Prostate gland (tissue), 2 donors: Measurements from ENCODE around the gene RIPOR3. TPM values are rescaled to one million over a fixed set of nuclear protein-coding genes. Genes with fewer than 3 reads are reported as not detected.

Source experiments
- DNase-seq: peaks from one replicate; pipeline ENCODE4 v3.0.0-alpha.2; 2019; ENCODE audit warnings: low spot score
- H3K27ac ChIP-seq, 2 donors: fragments of 200-600 bp; sonication (generic); 2 replicates each; pipeline ENCODE4 v1.5.1; 2017 to 2019
- H3K27me3 ChIP-seq: fragments of 200-600 bp; sonication (generic); replicated peaks from 2 replicates; pipeline ENCODE4 v1.5.1; 2019; ENCODE audit not compliant: insufficient read depth
- H3K36me3 ChIP-seq, 2 donors: fragments of 200-600 bp; sonication (generic); 1 replicate in 1 of 2; 2 replicates in 1 of 2; pipeline versions ENCODE4 v1.5.1 to v1.8.1; 2017 to 2019
- H3K4me1 ChIP-seq: fragments of 200-600 bp; sonication (generic); replicated peaks from 2 replicates; pipeline ENCODE4 v1.5.1; 2019
- H3K4me3 ChIP-seq, 2 donors: fragments of 200-600 bp; sonication (generic); 2 replicates each; pipeline ENCODE4 v1.5.1; 2017 to 2019
- H3K9me3 ChIP-seq: fragments of 200-600 bp; sonication (generic); 2 replicates; pipeline ENCODE4 v1.5.1; 2017
- CTCF ChIP-seq, 4 experiments: fragments of 200-600 bp in 2 of 4; fragments of 450-650 bp in 2 of 4; sonication (generic) in 2 of 4; IDR thresholded peaks; 1 replicate in 3 of 4; 2 replicates in 1 of 4; pipeline ENCODE4 v1.5.1; 2016 to 2019; ENCODE audit warnings: antibody characterized with exemption in 4 of 4, mild to moderate bottlenecking in 2 of 4, moderate library complexity in 2 of 4
- POLR2A ChIP-seq: fragments of 450-650 bp; IDR thresholded peaks from one replicate; pipeline ENCODE4 v1.6.1; 2016; ENCODE audit warnings: antibody characterized with exemption, mild to moderate bottlenecking
- POLR2AphosphoS5 ChIP-seq: sonication (generic); formaldehyde crosslinking; IDR thresholded peaks from one replicate; pipeline ENCODE4 v1.6.1; 2017; ENCODE audit warnings: antibody characterized with exemption
- WGBS: methylation state at CpG from one replicate; pipeline ENCODE4 v1.1.5; 2018; 5-methylcytosine and 5-hydroxymethylcytosine counted together
- intact Hi-C: fragments of 100-400 bp; cut with DNase I; formaldehyde crosslinking; loops from one replicate; pipeline ENCODE4 v1.14.2; 2022
- total RNA-seq, 2 donors: library from RNA; depleted of rRNA; stranded (reverse); fragments of >200 nt; gene quantifications; one replicate each; pipeline ENCODE4 v1.1.0, GENCODE V29; 2016

RIPOR3 gene
- total RNA-seq, 2 donors from 2014 or later = 0.55 to 11.3 TPM

GRCh38 chr20:50577175-50578018 lies 113.9 kb downstream of the RIPOR3 start:
- H3K27me3 ChIP-seq = no peaks in the 10 kb centered on the region
- no peak overlapping the region for H3K4me3 ChIP-seq
- DNase-seq = peak; percentile 88
- H3K36me3 ChIP-seq = peaks cover 4 to 24% of the 10 kb centered on the region in 2 donors
- peak overlapping the region; percentile 59 to 60 for H3K27ac ChIP-seq
- WGBS = 53% methylated on average over 17 of the region's 17 CpGs
- TF ChIP-seq CTCF (IDR thresholded peaks at IDR 0.05) = no peak
- TF ChIP-seq POLR2A = no peak
- peak; percentile 82 for TF ChIP-seq POLR2AphosphoS5
- no peaks in the 10 kb centered on the region for H3K9me3 ChIP-seq
- intact Hi-C loops = loop anchor here (5.0 kb wide), 1 partner anchor 115 kb away; no protein-coding TSS in a partner anchor
- peaks cover 8% of the 10 kb centered on the region for H3K4me1 ChIP-seq

- peak; percentile 71 for DNase-seq
- intact Hi-C loops = loop anchor here (2.0 to 5.0 kb wide), 2 partner anchors 114 to 385 kb away; partner anchors contain the start of gene CEBPB
- WGBS = 52% methylated on average over 12 of the region's 12 CpGs
- no peaks in the 10 kb centered on the region for H3K9me3 ChIP-seq
- H3K27me3 ChIP-seq = no peaks in the 10 kb centered on the region
- TF ChIP-seq POLR2A = no peak
- peak; percentile 33 to 82 (median 79) for TF ChIP-seq CTCF (IDR thresholded peaks at IDR 0.05)
- TF ChIP-seq POLR2AphosphoS5 = no peak
- H3K36me3 ChIP-seq = peaks cover 4 to 16% of the 10 kb centered on the region in 2 donors
- H3K4me1 ChIP-seq = peaks cover 8% of the 10 kb centered on the region
- no peak overlapping the region for H3K4me3 ChIP-seq
- H3K27ac ChIP-seq = peak overlapping the region in 1 of 2 donors; percentile 21
These were observed 115.2 kb downstream of the RIPOR3 start for GRCh38 chr20:50575865-50576720.

- intact Hi-C loops = loop anchor here (2.0 to 5.0 kb wide), 3 partner anchors 62 to 384 kb away; partner anchors contain the start of genes CEBPB and PTPN1
- Histone ChIP-seq H3K36me3 (peaks cover 1 to 12% of the 10 kb centered on the region in 2 donors), H3K9me3 (no peaks in the 10 kb centered on the region), H3K4me3 (no peak overlapping the region), H3K27me3 (no peaks in the 10 kb centered on the region), H3K27ac (no peak overlapping the region), H3K4me1 (peaks cover 8% of the 10 kb centered on the region)
- 95% methylated on average over 5 of the region's 5 CpGs for WGBS
- TF ChIP-seq POLR2AphosphoS5 = no peak
- DNase-seq = no peak
These were observed 116.8 kb downstream of the RIPOR3 start for GRCh38 chr20:50574586-50574985.

GRCh38 chr20:50574108-50574507 lies 117.2 kb downstream of the RIPOR3 start:
- H3K4me1 ChIP-seq = peaks cover 8% of the 10 kb centered on the region
- TF ChIP-seq CTCF (IDR thresholded peaks at IDR 0.05) = no peak
- TF ChIP-seq POLR2AphosphoS5 = no peak
- no peak for TF ChIP-seq POLR2A
- H3K36me3 ChIP-seq = peaks cover 0 to 9% of the 10 kb centered on the region in 2 donors
- intact Hi-C loops = loop anchor here (2.0 to 5.0 kb wide), 3 partner anchors 62 to 383 kb away; partner anchors contain the start of genes CEBPB and PTPN1
- DNase-seq = no peak
- no peak overlapping the region for H3K4me3 ChIP-seq
- 80% methylated on average over 9 of the region's 9 CpGs for WGBS
- no peak overlapping the region for H3K27ac ChIP-seq
- no peaks in the 10 kb centered on the region for H3K27me3 ChIP-seq
- H3K9me3 ChIP-seq = no peaks in the 10 kb centered on the region
